Activated CD8-positive, alpha-beta T cell treated with anti-CD3 and anti-CD28 coated beads for 36 hours (primary cell): Measurements from ENCODE around the gene CEP70. TPM values are rescaled to one million over a fixed set of nuclear protein-coding genes. Genes with fewer than 3 reads are reported as not detected.
"Not testable (repeated sequence)": the region's sequence is repeated elsewhere in the genome, so short reads cannot be mapped to it uniquely, and the experiment has no call there.

Experiments
- ATAC-seq: fragments of 200-7000 bp; cut with Tn5 transposase; one replicate; pipeline ENCODE4 v1.10.0; 2021; ENCODE audit warnings: mild to moderate bottlenecking, moderate library complexity
- CTCF ChIA-PET: fragments of 350-600 bp; sonication (Branson Sonifier 250); formaldehyde crosslinking; loops from one replicate; lab custom pipeline; 2021; ENCODE audit warnings: antibody characterized with exemption; lab: Charles Lee
- POLR2A ChIA-PET: fragments of 350-600 bp; sonication (Branson Sonifier 250); formaldehyde crosslinking; loops from one replicate; lab custom pipeline; 2021; ENCODE audit warnings: antibody characterized with exemption; lab: Charles Lee
- DNase-seq: peaks from one replicate; pipeline ENCODE4 v3.0.0-alpha.2; 2020
- H3K27ac Mint-ChIP-seq: one replicate; pipeline ENCODE4 v1.8.0; 2021; ENCODE audit warnings: mild to moderate bottlenecking, mixed read lengths
- H3K27me3 Mint-ChIP-seq: one replicate; pipeline ENCODE4 v1.8.0; 2021; ENCODE audit warnings: mixed read lengths
- H3K36me3 Mint-ChIP-seq: one replicate; pipeline ENCODE4 v1.8.0; 2021; ENCODE audit warnings: low read depth, mixed read lengths
- H3K4me1 Mint-ChIP-seq: one replicate; pipeline ENCODE4 v1.8.0; 2021; ENCODE audit warnings: low read depth, mixed read lengths
- H3K4me3 Mint-ChIP-seq: one replicate; pipeline ENCODE4 v1.8.0; 2021; ENCODE audit warnings: mild to moderate bottlenecking, moderate library complexity, mixed read lengths
- H3K9me3 Mint-ChIP-seq: one replicate; pipeline ENCODE4 v1.8.0; 2021; ENCODE audit warnings: mixed read lengths
- intact Hi-C: fragments of 100-400 bp; cut with micrococcal nuclease; formaldehyde crosslinking; loops from one replicate; pipeline ENCODE4 v1.10.0; 2022
- total RNA-seq, 2 experiments: library from RNA; stranded (reverse); gene quantifications; one replicate each; pipeline ENCODE4 v1.2.3, GENCODE V29; 2021
- TF ChIP-seq, protein P1 (sequence below): fragments of 200-600 bp; IDR thresholded peaks from one replicate; pipeline ENCODE4 v1.8.0; 2022; ENCODE audit warnings: antibody characterized with exemption, mild to moderate bottlenecking

The CEP70 gene
- total RNA-seq, 2 experiments from 2014 or later, result 11.5 to 14.8 TPM

DNA sequence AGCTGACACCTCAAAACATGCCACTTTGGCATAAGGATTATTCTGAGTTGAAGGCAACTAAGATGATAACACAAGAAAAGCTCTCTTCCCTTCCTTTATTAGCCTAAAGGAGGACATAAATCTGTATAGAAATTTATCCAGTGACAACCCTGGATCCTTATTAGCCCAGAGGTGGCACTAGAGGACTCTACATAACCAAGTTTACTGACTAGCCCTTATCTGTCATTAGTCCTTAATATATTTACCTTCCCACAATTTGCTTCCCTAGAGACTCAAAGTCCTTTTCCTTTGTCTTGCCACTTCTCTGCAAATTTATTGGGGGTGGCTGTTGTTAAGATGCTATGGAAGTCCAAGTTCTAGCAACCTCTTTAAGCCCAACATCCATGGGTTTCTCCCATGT, 26.7 kb downstream of the CEP70 start:
- intact Hi-C loops, result no loop called here
- TF ChIP-seq, protein P1, sequence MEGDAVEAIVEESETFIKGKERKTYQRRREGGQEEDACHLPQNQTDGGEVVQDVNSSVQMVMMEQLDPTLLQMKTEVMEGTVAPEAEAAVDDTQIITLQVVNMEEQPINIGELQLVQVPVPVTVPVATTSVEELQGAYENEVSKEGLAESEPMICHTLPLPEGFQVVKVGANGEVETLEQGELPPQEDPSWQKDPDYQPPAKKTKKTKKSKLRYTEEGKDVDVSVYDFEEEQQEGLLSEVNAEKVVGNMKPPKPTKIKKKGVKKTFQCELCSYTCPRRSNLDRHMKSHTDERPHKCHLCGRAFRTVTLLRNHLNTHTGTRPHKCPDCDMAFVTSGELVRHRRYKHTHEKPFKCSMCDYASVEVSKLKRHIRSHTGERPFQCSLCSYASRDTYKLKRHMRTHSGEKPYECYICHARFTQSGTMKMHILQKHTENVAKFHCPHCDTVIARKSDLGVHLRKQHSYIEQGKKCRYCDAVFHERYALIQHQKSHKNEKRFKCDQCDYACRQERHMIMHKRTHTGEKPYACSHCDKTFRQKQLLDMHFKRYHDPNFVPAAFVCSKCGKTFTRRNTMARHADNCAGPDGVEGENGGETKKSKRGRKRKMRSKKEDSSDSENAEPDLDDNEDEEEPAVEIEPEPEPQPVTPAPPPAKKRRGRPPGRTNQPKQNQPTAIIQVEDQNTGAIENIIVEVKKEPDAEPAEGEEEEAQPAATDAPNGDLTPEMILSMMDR, result no peak
- Mint-ChIP-seq H3K4me3 (no peak overlapping the region), H3K4me1 (peaks cover 12% of the 10 kb centered on the region), H3K9me3 (no peaks in the 10 kb centered on the region), H3K27ac (no peak overlapping the region), H3K36me3 (peaks cover 35% of the 10 kb centered on the region), H3K27me3 (no peaks in the 10 kb centered on the region)
- ATAC-seq (no peak), DNase-seq (no peak)
- POLR2A ChIA-PET, result no interaction called here
- CTCF ChIA-PET, result interaction anchor here (1.6 kb wide), 1 partner anchor 348 kb away, joined by 5 read pairs; no protein-coding TSS in a partner anchor

DNA sequence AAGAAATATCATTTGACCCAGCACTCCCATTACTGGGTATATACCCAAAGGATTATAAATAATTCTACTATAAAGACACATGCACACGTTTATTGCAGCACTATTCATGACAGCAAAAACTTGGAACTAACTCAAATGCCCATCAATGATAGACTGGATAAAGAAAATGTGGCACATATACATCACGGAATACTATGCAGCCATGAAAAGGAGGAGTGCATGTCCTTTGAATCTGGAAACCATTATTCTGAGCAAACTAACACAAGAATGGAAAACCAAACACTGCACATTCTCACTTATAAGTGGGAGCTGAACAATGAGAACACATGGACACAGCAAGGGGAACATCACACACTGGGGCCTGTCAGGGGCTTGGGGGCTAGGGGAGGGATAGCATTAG, 27.8 kb downstream of the CEP70 start:
- H3K27me3 Mint-ChIP-seq, H3K4me3 Mint-ChIP-seq, H3K4me1 Mint-ChIP-seq, DNase-seq, CTCF ChIA-PET, ATAC-seq, POLR2A ChIA-PET, intact Hi-C loops, H3K27ac Mint-ChIP-seq, H3K9me3 Mint-ChIP-seq: not testable (repeated sequence)
- peaks cover 36% of the 10 kb centered on the region for H3K36me3 Mint-ChIP-seq

DNA sequence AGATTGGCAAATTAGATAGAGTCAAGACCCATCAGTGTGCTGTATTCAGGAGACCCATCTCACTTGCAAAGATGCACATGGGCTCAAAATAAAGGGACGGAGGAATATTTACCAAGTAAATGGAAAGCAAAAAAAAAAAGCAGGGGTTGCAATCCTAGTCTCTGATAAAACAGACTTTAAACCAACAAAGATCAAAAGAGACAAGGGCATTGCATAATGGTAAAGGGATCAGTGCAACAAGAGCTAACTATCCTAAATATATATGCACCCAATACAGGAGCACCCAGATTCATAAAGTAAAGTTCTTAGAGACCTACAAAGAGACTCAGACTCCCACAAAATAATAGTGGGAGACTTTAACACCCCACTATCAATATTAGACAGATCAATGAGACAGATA, 31.2 kb downstream of the CEP70 start:
- ATAC-seq, intact Hi-C loops, H3K4me1 Mint-ChIP-seq, CTCF ChIA-PET, DNase-seq, POLR2A ChIA-PET, H3K27me3 Mint-ChIP-seq, H3K27ac Mint-ChIP-seq, H3K4me3 Mint-ChIP-seq: not testable (repeated sequence)
- Mint-ChIP-seq H3K9me3 (peaks cover 17% of the 10 kb centered on the region), H3K36me3 (peaks cover 48% of the 10 kb centered on the region)

DNA sequence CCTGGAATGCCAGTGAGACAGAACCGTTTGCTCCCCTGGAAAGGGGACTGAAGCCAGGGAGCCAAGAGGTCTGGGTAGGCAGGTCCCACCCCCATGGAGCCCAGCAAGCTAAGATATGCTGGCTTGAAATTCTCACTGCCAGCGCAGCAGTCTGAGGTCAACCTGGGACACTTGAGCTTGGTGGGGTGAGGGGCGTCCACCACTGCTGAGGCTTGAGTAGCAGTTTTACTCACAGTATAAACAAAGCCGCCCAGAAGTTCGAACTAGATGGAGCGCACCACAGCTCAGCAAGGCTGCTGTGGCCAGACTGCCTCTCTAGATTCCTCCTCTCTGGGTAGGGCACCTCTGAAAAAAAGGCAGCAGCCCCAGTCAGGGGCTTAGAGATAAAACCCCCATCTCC, 33.6 kb downstream of the CEP70 start:
- POLR2A ChIA-PET, result no interaction called here
- peaks cover 4% of the 10 kb centered on the region for H3K4me1 Mint-ChIP-seq
- no peak overlapping the region for H3K27ac Mint-ChIP-seq

DNA sequence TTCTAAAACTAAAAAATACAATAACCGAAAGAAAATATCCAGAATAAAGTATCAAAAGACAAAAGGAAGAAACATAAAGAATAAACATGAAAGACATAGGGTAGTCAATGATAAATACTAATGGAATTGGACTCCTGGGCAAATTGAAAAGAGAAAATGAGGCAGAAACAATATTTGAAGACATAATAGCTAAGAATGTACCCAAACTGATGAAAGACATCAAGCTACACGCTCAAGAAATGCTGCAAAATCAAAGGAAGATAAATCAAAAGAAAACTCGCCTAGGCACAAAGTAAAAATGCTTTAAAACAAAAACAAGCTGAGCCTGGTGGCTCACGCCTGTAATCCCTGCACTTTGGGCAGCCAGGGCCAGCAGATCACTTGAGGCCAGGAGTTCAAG, 34.9 kb downstream of the CEP70 start:
- TF ChIP-seq, protein P1, result no peak
- H3K27ac Mint-ChIP-seq, result no peak overlapping the region
- DNase-seq (no peak), ATAC-seq (no peak)
- CTCF ChIA-PET, result no interaction called here
- H3K9me3 Mint-ChIP-seq, result peaks cover 33% of the 10 kb centered on the region
- POLR2A ChIA-PET, result no interaction called here
- intact Hi-C loops, result no loop called here
- H3K36me3 Mint-ChIP-seq, result peaks cover 62% of the 10 kb centered on the region
- H3K4me1 Mint-ChIP-seq, result peaks cover 4% of the 10 kb centered on the region
- H3K4me3 Mint-ChIP-seq, result no peak overlapping the region
- no peaks in the 10 kb centered on the region for H3K27me3 Mint-ChIP-seq

More for the DNA sequence above, 33.6 kb downstream of the CEP70 start:
- Mint-ChIP-seq H3K27me3 (no peaks in the 10 kb centered on the region), H3K4me3 (no peak overlapping the region), H3K9me3 (peaks cover 30% of the 10 kb centered on the region), H3K36me3 (peaks cover 56% of the 10 kb centered on the region)
- TF ChIP-seq, protein P1, result no peak
- ATAC-seq (no peak), DNase-seq (no peak)
- CTCF ChIA-PET, result no interaction called here
- intact Hi-C loops, result no loop called here

DNA sequence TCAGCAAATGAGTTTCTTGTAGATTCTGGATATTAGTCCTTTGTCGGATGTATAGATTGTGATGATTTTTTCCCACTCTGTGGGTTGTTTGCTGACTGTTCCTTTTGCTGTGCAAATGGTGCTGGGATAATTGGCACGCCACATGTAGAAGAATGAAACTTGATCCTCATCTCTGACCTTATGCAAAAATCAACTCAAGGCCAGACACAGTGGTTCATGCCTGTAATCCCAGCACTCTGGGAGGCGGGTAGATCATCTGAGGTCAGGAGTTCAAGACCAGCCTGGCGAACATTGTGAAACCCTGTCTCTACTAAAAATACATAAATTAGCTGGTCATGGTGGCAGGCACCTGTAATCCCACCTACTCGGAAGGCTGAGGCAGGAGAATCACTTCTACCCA, 39.3 kb downstream of the CEP70 start:
- H3K4me1 Mint-ChIP-seq, DNase-seq, H3K27me3 Mint-ChIP-seq, intact Hi-C loops, ATAC-seq, H3K4me3 Mint-ChIP-seq, CTCF ChIA-PET, H3K27ac Mint-ChIP-seq, POLR2A ChIA-PET: not testable (repeated sequence)
- Mint-ChIP-seq H3K36me3 (peaks cover 69% of the 10 kb centered on the region), H3K9me3 (peaks cover 42% of the 10 kb centered on the region)

DNA sequence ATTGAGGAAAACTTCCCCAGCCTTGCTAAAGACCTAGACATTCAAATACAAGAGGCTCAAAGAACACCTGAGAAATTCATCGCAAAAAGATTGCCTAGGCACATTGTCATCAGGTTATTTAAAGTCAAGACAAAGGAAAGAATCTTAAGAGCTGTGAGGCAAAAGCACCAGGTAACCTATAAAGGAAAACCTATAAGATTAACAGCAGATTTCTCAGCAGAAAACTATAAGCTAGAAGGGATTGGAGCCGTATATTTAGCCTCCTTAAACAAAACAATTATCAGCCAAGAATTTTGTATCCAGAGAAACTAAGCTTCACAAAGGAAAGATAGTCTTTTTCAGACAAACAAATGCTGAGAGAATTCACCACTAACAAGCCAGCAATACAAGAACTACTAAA, 43.1 kb downstream of the CEP70 start:
- CTCF ChIA-PET, result interaction anchor here (1.1 kb wide), 2 partner anchors 372 to 385 kb away, joined by 3 read pairs; no protein-coding TSS in a partner anchor

More for the DNA sequence above, 43.1 kb downstream of the CEP70 start:
- POLR2A ChIA-PET, H3K4me3 Mint-ChIP-seq, H3K4me1 Mint-ChIP-seq, H3K27ac Mint-ChIP-seq, DNase-seq, ATAC-seq, intact Hi-C loops, H3K27me3 Mint-ChIP-seq: not testable (repeated sequence)
- Mint-ChIP-seq H3K9me3 (peaks cover 39% of the 10 kb centered on the region), H3K36me3 (peaks cover 81% of the 10 kb centered on the region)
